ENCODE data around the gene RBM5. TPM values are rescaled to one million over a fixed set of nuclear protein-coding genes. Genes with fewer than 3 reads are reported as not detected.
A peak's percentile ranks its signal among the peaks of the same experiment; 100 is the strongest.

The RBM5 gene
- total and polyA plus RNA-seq, 2 experiments from 2014 or later, result 44.9 to 111 TPM

DNA sequence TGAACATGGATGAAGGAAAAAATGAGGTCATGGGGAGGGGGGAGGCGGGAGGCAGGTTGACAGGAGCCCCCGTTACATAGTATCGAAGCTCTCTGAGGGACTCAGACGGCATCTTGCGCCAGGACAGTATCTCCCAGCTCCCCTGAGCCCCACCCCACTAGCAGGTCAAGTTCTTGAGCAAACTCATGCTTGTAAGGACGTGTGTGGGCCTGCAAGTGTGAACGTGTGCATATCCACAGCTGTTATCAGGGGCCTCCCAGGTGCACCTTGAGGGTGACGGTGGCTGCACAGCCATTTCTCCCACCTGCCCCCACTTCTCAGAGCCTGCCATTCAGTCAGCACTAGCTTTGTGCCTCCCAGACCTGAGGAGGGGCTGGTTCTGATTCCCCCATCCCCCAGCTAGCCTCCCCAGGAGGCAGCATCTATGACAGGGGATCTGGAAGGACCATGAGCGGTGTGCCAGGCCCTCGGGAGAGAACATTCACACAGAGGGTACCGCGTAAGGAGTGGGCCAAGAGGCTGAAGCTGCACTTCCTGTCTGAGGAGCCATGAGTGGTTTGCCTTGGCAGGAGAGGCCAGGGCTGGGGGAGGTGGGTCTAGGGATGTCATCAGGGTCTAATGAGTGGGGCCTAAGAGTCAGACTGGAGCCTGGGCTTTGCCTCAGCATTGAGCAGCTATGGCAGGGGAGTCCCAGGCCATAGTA is 69.3 kb downstream of the RBM5 start:
- ATAC-seq (no peak), DNase-seq (ENCODE audit: low spot score) (no peak)
- Mint-ChIP-seq H3K27ac (peak overlapping the region; percentile 36; the same call in 1 of the 2 replicates), H3K36me3 (ENCODE audit: low read depth) (peaks cover 29% of the 10 kb centered on the region; the same call in 2 of the 3 replicates), H3K27me3 (ENCODE audit: insufficient read depth, low read depth, poor library complexity) (peaks cover 26% of the 10 kb centered on the region), H3K4me3 (peak overlapping the region; percentile 89), H3K9me3 (no peaks in the 10 kb centered on the region), H3K4me1 (peaks cover 51% of the 10 kb centered on the region)
- TF ChIP-seq EZH2 (IDR thresholded peaks at IDR 0.05; ENCODE audit: low read depth, unreplicated experiment) (no peak), STAT1 (IDR thresholded peaks at IDR 0.05; ENCODE audit: unreplicated experiment) (no peak)
- TF ChIP-seq, protein P1, sequence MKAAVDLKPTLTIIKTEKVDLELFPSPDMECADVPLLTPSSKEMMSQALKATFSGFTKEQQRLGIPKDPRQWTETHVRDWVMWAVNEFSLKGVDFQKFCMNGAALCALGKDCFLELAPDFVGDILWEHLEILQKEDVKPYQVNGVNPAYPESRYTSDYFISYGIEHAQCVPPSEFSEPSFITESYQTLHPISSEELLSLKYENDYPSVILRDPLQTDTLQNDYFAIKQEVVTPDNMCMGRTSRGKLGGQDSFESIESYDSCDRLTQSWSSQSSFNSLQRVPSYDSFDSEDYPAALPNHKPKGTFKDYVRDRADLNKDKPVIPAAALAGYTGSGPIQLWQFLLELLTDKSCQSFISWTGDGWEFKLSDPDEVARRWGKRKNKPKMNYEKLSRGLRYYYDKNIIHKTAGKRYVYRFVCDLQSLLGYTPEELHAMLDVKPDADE (IDR thresholded peaks at IDR 0.05), result no peak
- peaks cover 9% of the 10 kb centered on the region; the same call in 1 of the 2 replicates for H3F3A ChIP-seq (replicated peaks; ENCODE audit: low read depth)
- H3K27me3 ChIP-seq (ENCODE audit: insufficient read depth), result peaks cover 20% of the 10 kb centered on the region
- H3K4me3 ChIP-seq, result peak overlapping the region; percentile 91
- H3K27ac ChIP-seq (ENCODE audit: low read depth), result no peak overlapping the region
- H2AFZ ChIP-seq, result no peak overlapping the region
- peaks cover 32% of the 10 kb centered on the region for H3K79me2 ChIP-seq (replicated peaks; ENCODE audit: insufficient read depth)
- H3K9me2 ChIP-seq (ENCODE audit: insufficient read depth), result no peaks in the 10 kb centered on the region; the same call in 1 of the 2 replicates
- H4K20me1 ChIP-seq (replicated peaks; ENCODE audit: insufficient read depth), result peaks cover 7% of the 10 kb centered on the region; the same call in 1 of the 2 replicates
- H3K36me3 ChIP-seq (ENCODE audit: insufficient read depth), result peaks cover 7% of the 10 kb centered on the region; the same call in 1 of the 2 replicates
- peak overlapping the region; percentile 99 for H3K4me2 ChIP-seq
- H3K4me1 ChIP-seq (ENCODE audit: insufficient read depth), result peaks cover 32% of the 10 kb centered on the region

DNA sequence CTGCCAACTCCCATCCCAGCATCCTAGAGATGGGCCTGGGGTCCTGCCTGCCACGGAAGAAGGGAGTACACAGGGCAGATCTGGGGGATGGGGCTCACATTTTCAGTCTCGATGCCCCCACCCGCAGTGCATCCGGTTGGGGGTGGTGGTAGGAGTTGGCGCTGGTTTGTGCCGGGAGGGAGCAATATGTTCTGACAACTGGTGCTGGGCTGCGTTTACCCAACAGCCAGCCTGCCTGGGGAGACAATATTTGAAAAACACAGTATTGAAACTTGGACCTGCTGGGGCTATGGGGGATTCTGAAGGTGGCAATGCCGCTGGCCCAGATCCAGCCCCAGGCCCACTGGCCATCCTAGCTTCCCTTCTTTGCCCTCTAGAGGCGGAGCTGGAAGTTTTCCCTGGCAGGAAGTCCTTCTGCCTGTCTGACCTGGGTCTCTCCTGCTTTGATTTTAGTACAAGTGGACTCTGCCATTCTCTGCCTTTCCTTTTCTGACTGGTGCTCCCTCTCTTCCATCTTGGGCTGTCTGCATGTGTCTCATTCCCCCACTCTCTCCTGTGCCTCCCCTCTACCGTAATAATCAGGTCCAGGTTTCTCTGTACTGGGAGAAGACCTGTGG is 69.9 kb downstream of the RBM5 start:
- Mint-ChIP-seq H3K27me3 (ENCODE audit: insufficient read depth, low read depth, poor library complexity) (peaks cover 20% of the 10 kb centered on the region), H3K4me1 (peaks cover 46% of the 10 kb centered on the region), H3K36me3 (ENCODE audit: low read depth) (peaks cover 32% of the 10 kb centered on the region; the same call in 2 of the 3 replicates), H3K4me3 (peak overlapping the region; percentile 37; the same call in 1 of the 3 replicates), H3K27ac (no peak overlapping the region), H3K9me3 (no peaks in the 10 kb centered on the region)
- no peak overlapping the region for H2AFZ ChIP-seq
- H3K27me3 ChIP-seq (ENCODE audit: insufficient read depth), result peaks cover 13% of the 10 kb centered on the region
- peaks cover 6% of the 10 kb centered on the region; the same call in 1 of the 2 replicates for H3F3A ChIP-seq (replicated peaks; ENCODE audit: low read depth)
- peaks cover 32% of the 10 kb centered on the region for H3K4me1 ChIP-seq (ENCODE audit: insufficient read depth)
- DNase-seq (ENCODE audit: low spot score) (no peak), ATAC-seq (no peak)
- no peaks in the 10 kb centered on the region for H3K9me2 ChIP-seq (ENCODE audit: insufficient read depth)
- H3K36me3 ChIP-seq (ENCODE audit: insufficient read depth), result peaks cover 12% of the 10 kb centered on the region; the same call in 1 of the 2 replicates
- peaks cover 32% of the 10 kb centered on the region for H3K79me2 ChIP-seq (replicated peaks; ENCODE audit: insufficient read depth)
- H3K27ac ChIP-seq (ENCODE audit: low read depth), result peak overlapping the region; percentile 39; the same call in 1 of the 2 replicates
- no peak overlapping the region for H3K4me3 ChIP-seq
- peak overlapping the region; percentile 99 for H3K4me2 ChIP-seq
- H4K20me1 ChIP-seq (replicated peaks; ENCODE audit: insufficient read depth), result peaks cover 7% of the 10 kb centered on the region; the same call in 1 of the 2 replicates
- TF ChIP-seq EZH2 (IDR thresholded peaks at IDR 0.05; ENCODE audit: low read depth, unreplicated experiment), result no peak
- TF ChIP-seq, protein P2, sequence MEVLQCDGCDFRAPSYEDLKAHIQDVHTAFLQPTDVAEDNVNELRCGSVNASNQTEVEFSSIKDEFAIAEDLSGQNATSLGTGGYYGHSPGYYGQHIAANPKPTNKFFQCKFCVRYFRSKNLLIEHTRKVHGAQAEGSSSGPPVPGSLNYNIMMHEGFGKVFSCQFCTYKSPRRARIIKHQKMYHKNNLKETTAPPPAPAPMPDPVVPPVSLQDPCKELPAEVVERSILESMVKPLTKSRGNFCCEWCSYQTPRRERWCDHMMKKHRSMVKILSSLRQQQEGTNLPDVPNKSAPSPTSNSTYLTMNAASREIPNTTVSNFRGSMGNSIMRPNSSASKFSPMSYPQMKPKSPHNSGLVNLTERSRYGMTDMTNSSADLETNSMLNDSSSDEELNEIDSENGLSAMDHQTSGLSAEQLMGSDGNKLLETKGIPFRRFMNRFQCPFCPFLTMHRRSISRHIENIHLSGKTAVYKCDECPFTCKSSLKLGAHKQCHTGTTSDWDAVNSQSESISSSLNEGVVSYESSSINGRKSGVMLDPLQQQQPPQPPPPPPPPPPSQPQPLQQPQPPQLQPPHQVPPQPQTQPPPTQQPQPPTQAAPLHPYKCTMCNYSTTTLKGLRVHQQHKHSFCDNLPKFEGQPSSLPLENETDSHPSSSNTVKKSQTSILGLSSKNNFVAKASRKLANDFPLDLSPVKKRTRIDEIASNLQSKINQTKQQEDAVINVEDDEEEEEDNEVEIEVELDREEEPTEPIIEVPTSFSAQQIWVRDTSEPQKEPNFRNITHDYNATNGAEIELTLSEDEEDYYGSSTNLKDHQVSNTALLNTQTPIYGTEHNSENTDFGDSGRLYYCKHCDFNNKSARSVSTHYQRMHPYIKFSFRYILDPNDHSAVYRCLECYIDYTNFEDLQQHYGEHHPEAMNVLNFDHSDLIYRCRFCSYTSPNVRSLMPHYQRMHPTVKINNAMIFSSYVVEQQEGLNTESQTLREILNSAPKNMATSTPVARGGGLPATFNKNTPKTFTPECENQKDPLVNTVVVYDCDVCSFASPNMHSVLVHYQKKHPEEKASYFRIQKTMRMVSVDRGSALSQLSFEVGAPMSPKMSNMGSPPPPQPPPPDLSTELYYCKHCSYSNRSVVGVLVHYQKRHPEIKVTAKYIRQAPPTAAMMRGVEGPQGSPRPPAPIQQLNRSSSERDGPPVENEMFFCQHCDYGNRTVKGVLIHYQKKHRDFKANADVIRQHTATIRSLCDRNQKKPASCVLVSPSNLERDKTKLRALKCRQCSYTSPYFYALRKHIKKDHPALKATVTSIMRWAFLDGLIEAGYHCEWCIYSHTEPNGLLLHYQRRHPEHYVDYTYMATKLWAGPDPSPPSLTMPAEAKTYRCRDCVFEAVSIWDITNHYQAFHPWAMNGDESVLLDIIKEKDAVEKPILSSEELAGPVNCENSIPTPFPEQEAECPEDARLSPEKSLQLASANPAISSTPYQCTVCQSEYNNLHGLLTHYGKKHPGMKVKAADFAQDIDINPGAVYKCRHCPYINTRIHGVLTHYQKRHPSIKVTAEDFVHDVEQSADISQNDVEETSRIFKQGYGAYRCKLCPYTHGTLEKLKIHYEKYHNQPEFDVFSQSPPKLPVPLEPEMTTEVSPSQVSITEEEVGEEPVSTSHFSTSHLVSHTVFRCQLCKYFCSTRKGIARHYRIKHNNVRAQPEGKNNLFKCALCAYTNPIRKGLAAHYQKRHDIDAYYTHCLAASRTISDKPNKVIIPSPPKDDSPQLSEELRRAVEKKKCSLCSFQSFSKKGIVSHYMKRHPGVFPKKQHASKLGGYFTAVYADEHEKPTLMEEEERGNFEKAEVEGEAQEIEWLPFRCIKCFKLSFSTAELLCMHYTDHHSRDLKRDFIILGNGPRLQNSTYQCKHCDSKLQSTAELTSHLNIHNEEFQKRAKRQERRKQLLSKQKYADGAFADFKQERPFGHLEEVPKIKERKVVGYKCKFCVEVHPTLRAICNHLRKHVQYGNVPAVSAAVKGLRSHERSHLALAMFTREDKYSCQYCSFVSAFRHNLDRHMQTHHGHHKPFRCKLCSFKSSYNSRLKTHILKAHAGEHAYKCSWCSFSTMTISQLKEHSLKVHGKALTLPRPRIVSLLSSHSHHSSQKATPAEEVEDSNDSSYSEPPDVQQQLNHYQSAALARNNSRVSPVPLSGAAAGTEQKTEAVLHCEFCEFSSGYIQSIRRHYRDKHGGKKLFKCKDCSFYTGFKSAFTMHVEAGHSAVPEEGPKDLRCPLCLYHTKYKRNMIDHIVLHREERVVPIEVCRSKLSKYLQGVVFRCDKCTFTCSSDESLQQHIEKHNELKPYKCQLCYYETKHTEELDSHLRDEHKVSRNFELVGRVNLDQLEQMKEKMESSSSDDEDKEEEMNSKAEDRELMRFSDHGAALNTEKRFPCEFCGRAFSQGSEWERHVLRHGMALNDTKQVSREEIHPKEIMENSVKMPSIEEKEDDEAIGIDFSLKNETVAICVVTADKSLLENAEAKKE (CRISPR knock-in tag; IDR thresholded peaks at IDR 0.05), result no peak
- no peak for TF ChIP-seq ZNF331 (CRISPR knock-in tag; IDR thresholded peaks at IDR 0.05; ENCODE audit: low read depth)
- no peak for TF ChIP-seq EZH2phosphoT487 (IDR thresholded peaks at IDR 0.05; ENCODE audit: unreplicated experiment)
- TF ChIP-seq CREB1 (CRISPR knock-in tag; IDR thresholded peaks at IDR 0.05; ENCODE audit: low read depth), result no peak
- no peak for TF ChIP-seq NANOG (IDR thresholded peaks at IDR 0.05; ENCODE audit: borderline replicate concordance)
- TF ChIP-seq JUNB (IDR thresholded peaks at IDR 0.05; ENCODE audit: unreplicated experiment), result no peak
- TF ChIP-seq POLR2AphosphoS5 (IDR thresholded peaks at IDR 0.05; ENCODE audit: low read depth), result no peak; the same call in 1 of the 2 replicates
- TF ChIP-seq ZNF114 (CRISPR knock-in tag; IDR thresholded peaks at IDR 0.05), result no peak
